Stimulated activated effector memory CD8-positive, alpha-beta T cell treated with anti-CD3 and anti-CD28 coated beads, Interleukin-12 subunit alpha, Interleukin-12 subunit beta, amount 100 ng/mL, for 72 hours (primary cell): ENCODE results near the gene TSHZ3.
A peak's percentile ranks its signal among the peaks of the same experiment; 100 is the strongest.

ENCODE experiments used
- ATAC-seq: fragments of 150-1000 bp; cut with Tn5 transposase; 2 replicates; pipeline ENCODE4 v1.10.0; 2021
- DNase-seq, 2 donors: peaks; one replicate each; pipeline ENCODE4 v3.0.0; 2021 to 2022; ENCODE audit warnings: low spot score in 2 of 2
- H3K27ac Mint-ChIP-seq: one replicate; pipeline ENCODE4 v1.8.0; 2022; ENCODE audit warnings: mild to moderate bottlenecking, mixed read lengths
- H3K36me3 Mint-ChIP-seq: one replicate; pipeline ENCODE4 v1.8.0; 2022; ENCODE audit warnings: mild to moderate bottlenecking, mixed read lengths
- H3K4me1 Mint-ChIP-seq: one replicate; pipeline ENCODE4 v1.8.0; 2022; ENCODE audit warnings: mixed read lengths
- H3K4me3 Mint-ChIP-seq: one replicate; pipeline ENCODE4 v1.8.0; 2022; ENCODE audit warnings: mild to moderate bottlenecking, mixed read lengths
- H3K9me3 Mint-ChIP-seq: one replicate; pipeline ENCODE4 v1.8.0; 2022; ENCODE audit warnings: mixed read lengths

Gene TSHZ3, protein sequence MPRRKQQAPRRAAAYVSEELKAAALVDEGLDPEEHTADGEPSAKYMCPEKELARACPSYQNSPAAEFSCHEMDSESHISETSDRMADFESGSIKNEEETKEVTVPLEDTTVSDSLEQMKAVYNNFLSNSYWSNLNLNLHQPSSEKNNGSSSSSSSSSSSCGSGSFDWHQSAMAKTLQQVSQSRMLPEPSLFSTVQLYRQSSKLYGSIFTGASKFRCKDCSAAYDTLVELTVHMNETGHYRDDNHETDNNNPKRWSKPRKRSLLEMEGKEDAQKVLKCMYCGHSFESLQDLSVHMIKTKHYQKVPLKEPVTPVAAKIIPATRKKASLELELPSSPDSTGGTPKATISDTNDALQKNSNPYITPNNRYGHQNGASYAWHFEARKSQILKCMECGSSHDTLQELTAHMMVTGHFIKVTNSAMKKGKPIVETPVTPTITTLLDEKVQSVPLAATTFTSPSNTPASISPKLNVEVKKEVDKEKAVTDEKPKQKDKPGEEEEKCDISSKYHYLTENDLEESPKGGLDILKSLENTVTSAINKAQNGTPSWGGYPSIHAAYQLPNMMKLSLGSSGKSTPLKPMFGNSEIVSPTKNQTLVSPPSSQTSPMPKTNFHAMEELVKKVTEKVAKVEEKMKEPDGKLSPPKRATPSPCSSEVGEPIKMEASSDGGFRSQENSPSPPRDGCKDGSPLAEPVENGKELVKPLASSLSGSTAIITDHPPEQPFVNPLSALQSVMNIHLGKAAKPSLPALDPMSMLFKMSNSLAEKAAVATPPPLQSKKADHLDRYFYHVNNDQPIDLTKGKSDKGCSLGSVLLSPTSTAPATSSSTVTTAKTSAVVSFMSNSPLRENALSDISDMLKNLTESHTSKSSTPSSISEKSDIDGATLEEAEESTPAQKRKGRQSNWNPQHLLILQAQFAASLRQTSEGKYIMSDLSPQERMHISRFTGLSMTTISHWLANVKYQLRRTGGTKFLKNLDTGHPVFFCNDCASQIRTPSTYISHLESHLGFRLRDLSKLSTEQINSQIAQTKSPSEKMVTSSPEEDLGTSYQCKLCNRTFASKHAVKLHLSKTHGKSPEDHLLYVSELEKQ

GRCh38 chr19:31349160-31349881, at the start of gene TSHZ3:
TSS of gene TSHZ3 (minus strand) at chr19:31349436. CDS start at chr19:31349219, 217 bp downstream.
- DNase-seq (peak; percentile 29 to 67), ATAC-seq (peak; percentile 70)

GRCh38 chr19:31397308-31397707, 48.1 kb upstream of the TSHZ3 start:
- H3K4me3 Mint-ChIP-seq: no peak overlapping the region
- H3K27ac Mint-ChIP-seq: no peak overlapping the region
- ATAC-seq: no peak
- no peaks in the 10 kb centered on the region for H3K36me3 Mint-ChIP-seq
- DNase-seq: no peak
- no peaks in the 10 kb centered on the region for H3K9me3 Mint-ChIP-seq
- no peaks in the 10 kb centered on the region for H3K4me1 Mint-ChIP-seq

More at GRCh38 chr19:31349160-31349881, at the start of gene TSHZ3:
- Mint-ChIP-seq H3K4me1 (peaks cover 44% of the 10 kb centered on the region), H3K27ac (peak within 1 kb of the TSS; percentile 40), H3K36me3 (peaks cover 6% of the 10 kb centered on the region), H3K4me3 (peak within 1 kb of the TSS; percentile 87), H3K9me3 (no peaks in the 10 kb centered on the region)

DNA sequence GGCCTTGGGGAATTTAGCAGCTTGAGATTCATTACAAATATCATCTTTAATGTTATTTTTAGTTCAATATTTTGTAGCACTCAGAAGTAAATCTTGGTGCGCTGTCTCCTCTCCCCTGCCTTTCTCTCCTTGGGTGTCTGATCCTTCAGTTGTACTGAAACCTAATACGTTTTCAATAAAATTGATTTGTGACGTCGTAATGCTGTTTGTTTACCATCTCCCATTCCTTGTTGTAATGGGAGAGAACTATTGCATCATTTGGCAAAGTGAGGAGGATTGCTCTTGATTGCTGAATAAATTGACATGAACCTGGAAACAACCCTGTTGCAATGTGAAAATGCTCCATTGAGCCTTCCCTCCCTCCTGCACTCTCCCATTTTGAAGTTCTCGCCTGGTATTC, 43.2 kb upstream of the TSHZ3 start:
- H3K36me3 Mint-ChIP-seq: no peaks in the 10 kb centered on the region
- no peaks in the 10 kb centered on the region for H3K4me1 Mint-ChIP-seq
- H3K4me3 Mint-ChIP-seq: no peak overlapping the region
- DNase-seq (no peak), ATAC-seq (no peak)
- no peaks in the 10 kb centered on the region for H3K9me3 Mint-ChIP-seq
- no peak overlapping the region for H3K27ac Mint-ChIP-seq

- H3K4me3 Mint-ChIP-seq: no peak overlapping the region
- H3K36me3 Mint-ChIP-seq: no peaks in the 10 kb centered on the region
- ATAC-seq: no peak
- no peak for DNase-seq
- no peaks in the 10 kb centered on the region for H3K9me3 Mint-ChIP-seq
- H3K4me1 Mint-ChIP-seq: no peaks in the 10 kb centered on the region
- H3K27ac Mint-ChIP-seq: no peak overlapping the region
Observed at GRCh38 chr19:31391518-31391917, 42.3 kb upstream of the TSHZ3 start.

- H3K4me3 Mint-ChIP-seq: no peak overlapping the region
- H3K27ac Mint-ChIP-seq: no peak overlapping the region
- H3K4me1 Mint-ChIP-seq: no peaks in the 10 kb centered on the region
- no peaks in the 10 kb centered on the region for H3K36me3 Mint-ChIP-seq
- no peak for ATAC-seq
- H3K9me3 Mint-ChIP-seq: no peaks in the 10 kb centered on the region
- no peak for DNase-seq
Observed at GRCh38 chr19:31390711-31391110, 41.5 kb upstream of the TSHZ3 start.

- Mint-ChIP-seq H3K27ac (no peak overlapping the region), H3K36me3 (no peaks in the 10 kb centered on the region), H3K4me1 (no peaks in the 10 kb centered on the region), H3K4me3 (no peak overlapping the region), H3K9me3 (no peaks in the 10 kb centered on the region)
- DNase-seq: no peak
- ATAC-seq: no peak
Observed at GRCh38 chr19:31389874-31390273, 40.6 kb upstream of the TSHZ3 start.

- H3K4me3 Mint-ChIP-seq: no peak overlapping the region
- no peaks in the 10 kb centered on the region for H3K4me1 Mint-ChIP-seq
- no peak overlapping the region for H3K27ac Mint-ChIP-seq
- DNase-seq (no peak), ATAC-seq (no peak)
- no peaks in the 10 kb centered on the region for H3K9me3 Mint-ChIP-seq
- no peaks in the 10 kb centered on the region for H3K36me3 Mint-ChIP-seq
Observed at GRCh38 chr19:31387717-31388301, 38.6 kb upstream of the TSHZ3 start.

- Mint-ChIP-seq H3K4me1 (no peaks in the 10 kb centered on the region), H3K4me3 (no peak overlapping the region), H3K9me3 (no peaks in the 10 kb centered on the region), H3K36me3 (no peaks in the 10 kb centered on the region), H3K27ac (no peak overlapping the region)
- no peak for ATAC-seq
- no peak for DNase-seq
Observed at GRCh38 chr19:31386806-31387205, 37.6 kb upstream of the TSHZ3 start.

GRCh38 chr19:31385744-31386143, 36.5 kb upstream of the TSHZ3 start:
- Mint-ChIP-seq H3K9me3 (no peaks in the 10 kb centered on the region), H3K4me3 (no peak overlapping the region), H3K27ac (no peak overlapping the region), H3K36me3 (no peaks in the 10 kb centered on the region), H3K4me1 (no peaks in the 10 kb centered on the region)
- ATAC-seq (no peak), DNase-seq (no peak)

DNA sequence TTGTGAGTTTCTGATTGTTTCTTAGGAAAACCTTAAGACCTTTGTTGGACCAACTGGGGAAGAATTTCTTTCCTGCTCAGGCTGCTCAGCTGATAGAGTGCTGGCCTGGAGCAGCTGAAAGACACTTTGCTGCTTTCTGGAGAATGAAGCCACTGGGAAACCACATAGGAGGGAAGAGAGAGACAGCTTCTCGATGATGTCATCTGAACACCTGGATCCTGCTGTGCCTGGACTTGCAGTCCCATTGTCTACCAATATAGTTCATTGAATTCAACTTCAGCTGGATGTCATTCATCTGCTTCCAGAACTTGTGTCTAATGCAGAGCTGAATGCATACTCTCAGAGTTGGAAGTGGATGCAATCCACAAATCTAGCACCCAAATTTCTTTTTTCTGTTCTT, 34.3 kb upstream of the TSHZ3 start:
- Mint-ChIP-seq H3K9me3 (no peaks in the 10 kb centered on the region), H3K4me1 (no peaks in the 10 kb centered on the region), H3K36me3 (no peaks in the 10 kb centered on the region)

DNA sequence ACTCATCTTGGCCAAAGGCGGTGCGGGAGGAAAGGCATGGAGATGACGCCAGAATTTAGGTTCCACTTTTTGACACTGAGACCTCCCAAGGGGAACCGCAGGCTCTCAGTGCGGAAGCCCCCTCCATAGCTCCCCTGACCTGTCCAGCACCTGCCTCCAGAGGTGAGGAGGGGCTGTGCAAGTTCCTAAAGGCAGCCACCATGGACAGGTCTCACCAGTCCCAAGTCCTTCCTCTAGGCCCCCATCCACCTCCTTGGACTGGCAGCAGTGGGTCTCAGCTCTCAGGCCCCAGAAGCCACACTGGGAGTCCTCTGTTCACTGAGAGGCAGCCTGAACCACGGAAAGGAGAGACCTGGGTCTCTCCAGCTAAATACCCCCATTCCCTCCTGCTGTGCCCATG, 31.6 kb upstream of the TSHZ3 start:
- H3K4me3 Mint-ChIP-seq: no peak overlapping the region
- H3K9me3 Mint-ChIP-seq: no peaks in the 10 kb centered on the region
- H3K36me3 Mint-ChIP-seq: no peaks in the 10 kb centered on the region
- no peak overlapping the region for H3K27ac Mint-ChIP-seq
- no peaks in the 10 kb centered on the region for H3K4me1 Mint-ChIP-seq
- DNase-seq (no peak), ATAC-seq (no peak)

More for the DNA sequence above, 34.3 kb upstream of the TSHZ3 start:
- no peak overlapping the region for H3K27ac Mint-ChIP-seq
- ATAC-seq: no peak
- no peak for DNase-seq
- H3K4me3 Mint-ChIP-seq: no peak overlapping the region

- no peak overlapping the region for H3K27ac Mint-ChIP-seq
- no peak for ATAC-seq
- no peaks in the 10 kb centered on the region for H3K4me1 Mint-ChIP-seq
- H3K9me3 Mint-ChIP-seq: no peaks in the 10 kb centered on the region
- DNase-seq: no peak
- no peaks in the 10 kb centered on the region for H3K36me3 Mint-ChIP-seq
- H3K4me3 Mint-ChIP-seq: no peak overlapping the region
Observed at GRCh38 chr19:31378404-31378803, 29.2 kb upstream of the TSHZ3 start.

DNA sequence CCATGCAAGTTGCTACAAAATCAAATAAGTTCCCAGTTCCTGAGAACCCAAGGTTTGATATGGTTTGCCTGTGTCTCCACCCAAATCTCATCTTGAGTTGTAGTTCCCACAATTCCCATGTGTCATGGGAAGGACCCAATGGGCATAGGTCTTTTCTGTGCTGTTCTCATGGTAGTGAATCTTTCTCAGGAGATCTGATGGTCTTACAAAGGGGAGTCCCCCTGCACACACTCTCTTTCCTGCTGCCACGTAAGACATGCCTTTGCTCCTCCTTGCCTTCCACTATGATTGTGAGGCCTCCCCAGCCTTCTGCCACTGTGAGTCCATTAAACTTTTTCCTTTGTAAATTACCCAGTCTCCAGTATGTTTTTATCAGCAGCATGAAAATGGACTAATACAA, 28.5 kb upstream of the TSHZ3 start:
- Mint-ChIP-seq H3K27ac (no peak overlapping the region), H3K4me1 (peaks cover 6% of the 10 kb centered on the region)

DNA sequence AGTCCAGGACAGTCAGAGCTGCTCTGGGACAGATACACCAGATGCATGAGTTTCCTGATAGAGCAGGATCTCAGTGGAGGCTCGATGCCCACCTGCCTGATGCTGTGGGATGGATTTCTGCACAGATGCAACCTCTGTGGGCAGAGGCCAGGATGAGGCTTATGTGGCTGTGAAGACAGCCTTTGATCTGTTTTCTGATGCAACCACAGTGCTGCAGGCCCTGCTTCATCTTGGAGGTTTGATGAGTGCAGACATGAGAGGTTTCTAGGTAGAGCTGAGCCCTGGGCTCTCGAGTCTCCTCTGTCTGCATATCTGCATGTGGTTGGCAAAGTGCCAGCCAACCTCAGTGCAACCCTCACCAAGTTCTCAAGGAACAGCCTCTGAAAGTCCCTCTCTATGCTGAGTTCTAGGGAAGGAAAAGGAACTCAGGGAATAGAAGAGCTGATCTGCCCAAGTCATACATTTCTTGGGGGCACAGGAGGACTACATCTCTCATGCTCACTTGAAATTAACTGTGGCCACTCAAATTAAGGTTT, 23.1 kb upstream of the TSHZ3 start:
- no peak overlapping the region for H3K4me3 Mint-ChIP-seq
- ATAC-seq: peak; percentile 53
- H3K9me3 Mint-ChIP-seq: no peaks in the 10 kb centered on the region
- peaks cover 19% of the 10 kb centered on the region for H3K4me1 Mint-ChIP-seq
- H3K36me3 Mint-ChIP-seq: no peaks in the 10 kb centered on the region
- no peak for DNase-seq
- no peak overlapping the region for H3K27ac Mint-ChIP-seq

More for the DNA sequence above, 28.5 kb upstream of the TSHZ3 start:
- ATAC-seq (no peak), DNase-seq (no peak)
- H3K9me3 Mint-ChIP-seq: no peaks in the 10 kb centered on the region
- H3K36me3 Mint-ChIP-seq: no peaks in the 10 kb centered on the region
- H3K4me3 Mint-ChIP-seq: no peak overlapping the region
